MM.1S (cell line): ENCODE measurements around the gene AIDA.

Source experiments
- DNase-seq: peaks from one replicate; pipeline ENCODE4 v3.0.0-alpha.2; 2015
- H2AFZ ChIP-seq: fragments of 300-600 bp; sonication (generic); 2 replicates; pipeline ENCODE4 v1.6.0; 2016; ENCODE audit warnings: antibody characterized with exemption, low read length
- H3F3A ChIP-seq: fragments of 300-600 bp; sonication (generic); 2 replicates; pipeline ENCODE4 v1.6.1; 2016; ENCODE audit warnings: mild to moderate bottlenecking, antibody characterized with exemption, low read length, moderate library complexity, mixed read lengths; ENCODE audit not compliant: insufficient read depth
- H3K27ac ChIP-seq: fragments of 300-600 bp; sonication (generic); 2 replicates; pipeline ENCODE4 v1.5.1; 2016; ENCODE audit warnings: mild to moderate bottlenecking, low read length
- H3K27me3 ChIP-seq: fragments of 300-600 bp; sonication (generic); replicated peaks from 2 replicates; pipeline ENCODE4 v1.6.0; 2016; ENCODE audit warnings: low read length; ENCODE audit not compliant: insufficient read depth
- H3K36me3 ChIP-seq: fragments of 300-600 bp; sonication (generic); replicated peaks from 2 replicates; pipeline ENCODE4 v1.6.1; 2016; ENCODE audit warnings: mild to moderate bottlenecking, low read length, mixed read lengths; ENCODE audit not compliant: insufficient read depth
- H3K4me1 ChIP-seq: fragments of 300-600 bp; sonication (generic); 2 replicates; pipeline ENCODE4 v1.6.1; 2016; ENCODE audit warnings: low read length, mixed read lengths
- H3K4me2 ChIP-seq: fragments of 300-600 bp; sonication (generic); 2 replicates; pipeline ENCODE4 v1.6.0; 2016; ENCODE audit warnings: low read depth, low read length
- H3K4me3 ChIP-seq: fragments of 300-600 bp; sonication (generic); 2 replicates; pipeline ENCODE4 v1.5.1; 2016; ENCODE audit warnings: low read length, mixed read lengths
- H3K79me2 ChIP-seq: fragments of 300-600 bp; sonication (generic); 2 replicates; pipeline ENCODE4 v1.6.1; 2016; ENCODE audit warnings: mixed run types, low read length, mixed read lengths
- H3K9ac ChIP-seq: fragments of 300-600 bp; sonication (generic); 2 replicates; pipeline ENCODE4 v1.6.1; 2016; ENCODE audit warnings: low read length, mixed read lengths
- H3K9me2 ChIP-seq: fragments of 300-600 bp; sonication (generic); replicated peaks from 2 replicates; pipeline ENCODE4 v1.6.1; 2016; ENCODE audit warnings: mild to moderate bottlenecking, low read length, mixed read lengths; ENCODE audit not compliant: insufficient read depth
- H3K9me3 ChIP-seq: fragments of 300-600 bp; sonication (generic); replicated peaks from 2 replicates; pipeline ENCODE4 v1.6.1; 2016; ENCODE audit warnings: mild to moderate bottlenecking, low read length, mixed read lengths; ENCODE audit not compliant: insufficient read depth
- H4K20me1 ChIP-seq: fragments of 300-600 bp; sonication (generic); 2 replicates; pipeline ENCODE4 v1.6.1; 2016; ENCODE audit warnings: mild to moderate bottlenecking, low read length, moderate library complexity, mixed read lengths; ENCODE audit not compliant: insufficient read depth
- EZH2 ChIP-seq: fragments of 300-600 bp; sonication (generic); optimal IDR thresholded peaks from 2 replicates; pipeline ENCODE3; 2017; ENCODE audit warnings: low read depth, mild to moderate bottlenecking, antibody characterized with exemption, low read length, mixed read lengths
- EZH2phosphoT487 ChIP-seq: fragments of 300-600 bp; sonication (generic); IDR thresholded peaks from 2 replicates; pipeline ENCODE4 v1.6.1; 2018; ENCODE audit warnings: antibody characterized with exemption, low read length
- TF ChIP-seq, protein P1 (sequence below): fragments of 300-600 bp; sonication (generic); IDR thresholded peaks from 2 replicates; pipeline ENCODE4 v1.5.1; 2016; ENCODE audit warnings: antibody characterized with exemption, low read length, mixed read lengths

AIDA gene, protein sequence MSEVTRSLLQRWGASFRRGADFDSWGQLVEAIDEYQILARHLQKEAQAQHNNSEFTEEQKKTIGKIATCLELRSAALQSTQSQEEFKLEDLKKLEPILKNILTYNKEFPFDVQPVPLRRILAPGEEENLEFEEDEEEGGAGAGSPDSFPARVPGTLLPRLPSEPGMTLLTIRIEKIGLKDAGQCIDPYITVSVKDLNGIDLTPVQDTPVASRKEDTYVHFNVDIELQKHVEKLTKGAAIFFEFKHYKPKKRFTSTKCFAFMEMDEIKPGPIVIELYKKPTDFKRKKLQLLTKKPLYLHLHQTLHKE

DNA sequence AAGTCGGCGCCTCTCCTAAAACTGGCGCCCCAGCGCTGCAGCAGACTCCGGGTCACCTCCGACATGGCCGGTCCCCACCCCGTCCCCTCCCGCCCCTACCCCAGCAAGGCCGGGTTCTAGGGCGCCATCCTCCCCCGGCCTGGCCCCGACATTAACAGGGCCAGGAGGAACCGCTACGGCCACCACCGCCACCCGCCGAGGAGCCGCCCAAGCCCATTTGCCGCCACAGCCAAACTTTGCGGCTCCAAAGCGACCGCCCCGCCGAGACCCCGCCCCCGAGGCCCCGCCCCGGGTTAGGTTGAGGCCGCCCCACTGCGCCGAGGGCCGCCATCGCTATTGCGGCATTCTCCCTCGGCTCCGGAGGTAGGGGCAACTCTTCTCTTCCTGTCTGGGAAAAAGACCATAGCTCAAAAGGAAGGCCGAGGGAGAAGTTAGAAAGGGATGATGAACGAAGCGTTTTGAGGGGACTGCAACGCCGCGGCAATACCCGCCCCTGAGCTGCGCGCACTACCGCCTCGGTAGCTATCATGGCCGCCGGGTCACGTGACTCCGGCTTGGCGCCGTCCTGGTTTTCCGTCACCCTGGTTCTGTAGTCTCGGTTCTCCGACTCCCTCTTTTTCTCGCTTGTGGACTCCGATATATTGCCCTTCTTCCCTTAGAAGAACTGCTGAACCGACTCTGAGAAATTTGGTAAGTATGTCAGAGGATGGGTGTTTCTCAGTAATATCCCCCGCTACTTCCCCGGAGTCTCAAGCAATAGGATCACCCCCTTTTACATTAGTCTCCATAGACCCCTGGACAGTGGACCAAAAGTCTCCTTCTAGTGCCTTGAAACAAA lies at the start of gene AIDA, which contains the start of gene BROX:
Gene AIDA, minus strand, starts transcription at position 239 of the 838 bp plus-strand sequence. Its CDS starts 174 bp downstream, at position 65.
Gene BROX, plus strand, starts transcription at position 312 of the 838 bp plus-strand sequence. CDS start 3,136 bp downstream, outside the sequence.
- no peaks in the 10 kb centered on the region for H3K27me3 ChIP-seq
- H3K9me3 ChIP-seq = no peaks in the 10 kb centered on the region
- peaks cover 22% of the 10 kb centered on the region for H3F3A ChIP-seq
- no peaks in the 10 kb centered on the region for H3K36me3 ChIP-seq
- peak within 1 kb of the TSS; percentile 93 for H2AFZ ChIP-seq
- H3K9me2 ChIP-seq = no peaks in the 10 kb centered on the region
- H3K79me2 ChIP-seq = peaks cover 58% of the 10 kb centered on the region
- TF ChIP-seq EZH2 = no peak
- TF ChIP-seq, protein P1, sequence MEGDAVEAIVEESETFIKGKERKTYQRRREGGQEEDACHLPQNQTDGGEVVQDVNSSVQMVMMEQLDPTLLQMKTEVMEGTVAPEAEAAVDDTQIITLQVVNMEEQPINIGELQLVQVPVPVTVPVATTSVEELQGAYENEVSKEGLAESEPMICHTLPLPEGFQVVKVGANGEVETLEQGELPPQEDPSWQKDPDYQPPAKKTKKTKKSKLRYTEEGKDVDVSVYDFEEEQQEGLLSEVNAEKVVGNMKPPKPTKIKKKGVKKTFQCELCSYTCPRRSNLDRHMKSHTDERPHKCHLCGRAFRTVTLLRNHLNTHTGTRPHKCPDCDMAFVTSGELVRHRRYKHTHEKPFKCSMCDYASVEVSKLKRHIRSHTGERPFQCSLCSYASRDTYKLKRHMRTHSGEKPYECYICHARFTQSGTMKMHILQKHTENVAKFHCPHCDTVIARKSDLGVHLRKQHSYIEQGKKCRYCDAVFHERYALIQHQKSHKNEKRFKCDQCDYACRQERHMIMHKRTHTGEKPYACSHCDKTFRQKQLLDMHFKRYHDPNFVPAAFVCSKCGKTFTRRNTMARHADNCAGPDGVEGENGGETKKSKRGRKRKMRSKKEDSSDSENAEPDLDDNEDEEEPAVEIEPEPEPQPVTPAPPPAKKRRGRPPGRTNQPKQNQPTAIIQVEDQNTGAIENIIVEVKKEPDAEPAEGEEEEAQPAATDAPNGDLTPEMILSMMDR = no peak
- no peak for TF ChIP-seq EZH2phosphoT487
- H4K20me1 ChIP-seq = no peaks in the 10 kb centered on the region
- peak within 1 kb of the TSS; percentile 63 for H3K4me2 ChIP-seq
- peak within 1 kb of the TSS; percentile 85 for H3K4me3 ChIP-seq
- peak within 1 kb of the TSS; percentile 89 for H3K9ac ChIP-seq
- H3K27ac ChIP-seq = peak within 1 kb of the TSS; percentile 75
- DNase-seq = peak; percentile 90
- peaks cover 3% of the 10 kb centered on the region for H3K4me1 ChIP-seq

DNA sequence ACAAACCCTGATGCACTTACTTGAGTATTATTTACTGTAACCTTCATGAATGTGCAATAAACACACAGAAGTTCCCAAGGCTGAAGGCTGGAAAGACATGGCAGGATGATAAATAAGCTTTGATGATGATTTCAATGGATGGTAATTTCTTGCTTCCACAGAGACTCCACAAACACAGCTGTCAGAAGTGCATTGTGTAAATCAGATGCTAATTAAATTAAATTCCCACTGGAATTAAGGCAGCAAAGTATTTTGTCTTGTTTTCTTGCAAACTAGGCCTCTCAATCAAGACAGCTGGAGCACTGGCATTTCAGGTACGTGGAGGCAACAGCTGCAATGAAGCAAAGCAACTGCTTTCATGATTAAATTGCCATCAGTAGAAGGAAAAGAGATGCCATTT lies 48.8 kb upstream of the AIDA start:
- no peaks in the 10 kb centered on the region for H3K4me1 ChIP-seq
- H3K27me3 ChIP-seq = no peaks in the 10 kb centered on the region
- no peaks in the 10 kb centered on the region for H4K20me1 ChIP-seq
- no peaks in the 10 kb centered on the region for H3F3A ChIP-seq
- no peak overlapping the region for H3K9ac ChIP-seq
- no peaks in the 10 kb centered on the region for H3K9me2 ChIP-seq
- H3K36me3 ChIP-seq = no peaks in the 10 kb centered on the region
- H3K27ac ChIP-seq = no peak overlapping the region
- no peak overlapping the region for H3K4me3 ChIP-seq
- H3K79me2 ChIP-seq = no peaks in the 10 kb centered on the region
- no peak for DNase-seq
- no peak overlapping the region for H3K4me2 ChIP-seq
- TF ChIP-seq, protein P1 = no peak
- TF ChIP-seq EZH2phosphoT487 = no peak
- TF ChIP-seq EZH2 = no peak
- H3K9me3 ChIP-seq = no peaks in the 10 kb centered on the region
- no peak overlapping the region for H2AFZ ChIP-seq

DNA sequence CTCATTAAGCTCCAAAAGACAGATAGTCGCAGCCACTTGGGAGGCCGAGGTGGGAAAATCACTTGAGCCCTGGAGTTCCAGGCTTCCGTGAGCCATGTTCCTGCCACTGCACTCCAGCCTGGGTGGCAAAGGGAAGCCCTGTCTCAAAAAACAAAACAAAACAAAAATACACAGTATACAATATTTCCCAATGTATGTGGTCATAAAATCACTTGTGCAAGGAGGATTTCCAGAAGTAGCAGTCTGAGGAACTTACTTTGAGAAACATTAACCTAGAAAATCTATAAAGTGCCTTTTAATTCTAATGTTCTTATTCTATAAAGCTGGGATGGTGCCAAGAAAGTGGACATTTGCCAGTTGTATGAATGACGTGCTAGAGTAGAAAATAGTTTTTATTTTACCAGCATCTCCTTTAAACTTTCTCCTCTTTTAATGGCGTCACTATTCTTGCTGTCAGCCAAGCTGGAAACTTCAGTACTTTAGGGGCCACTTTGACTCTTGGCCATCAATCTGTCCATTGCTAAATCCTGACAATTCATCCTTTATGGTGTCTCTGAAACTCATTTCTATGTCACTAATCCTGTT lies 47.3 kb upstream of the AIDA start:
- no peak overlapping the region for H2AFZ ChIP-seq
- H3K36me3 ChIP-seq = no peaks in the 10 kb centered on the region

More for the DNA sequence above, 47.3 kb upstream of the AIDA start:
- H3K79me2 ChIP-seq = no peaks in the 10 kb centered on the region
- no peaks in the 10 kb centered on the region for H3F3A ChIP-seq
- H3K9me3 ChIP-seq = no peaks in the 10 kb centered on the region
- no peak for DNase-seq
- no peaks in the 10 kb centered on the region for H4K20me1 ChIP-seq
- H3K9ac ChIP-seq = no peak overlapping the region
- no peak overlapping the region for H3K4me3 ChIP-seq
- H3K4me2 ChIP-seq = no peak overlapping the region
- no peak overlapping the region for H3K27ac ChIP-seq
- TF ChIP-seq EZH2 = no peak
- TF ChIP-seq, protein P1 = no peak
- TF ChIP-seq EZH2phosphoT487 = no peak
- no peaks in the 10 kb centered on the region for H3K27me3 ChIP-seq
- no peaks in the 10 kb centered on the region for H3K4me1 ChIP-seq
- no peaks in the 10 kb centered on the region for H3K9me2 ChIP-seq
